GM12878 (cell line): Measurements from ENCODE around the gene PDE1C. TPM values are rescaled to one million over a fixed set of nuclear protein-coding genes. Genes with fewer than 3 reads are reported as not detected.

ENCODE experiments used
- ATAC-seq: fragments of 200-7000 bp; cut with Tn5 transposase; 3 replicates; pipeline ENCODE4 v1.9.1; 2020; ENCODE audit warnings: mild to moderate bottlenecking, moderate library complexity
- BruUV-seq: library from RNA; stranded (reverse); fragments of 400-500 nt; replicated peaks from 2 replicates; lab custom pipeline; 2021; lab: Mats Ljungman, UMichigan
- CTCF ChIA-PET: fragments of 300-600 bp; sonication (Branson Sonifier 250); formaldehyde crosslinking; extraction: SDS; loops from one replicate; lab custom pipeline; 2021; ENCODE audit warnings: inconsistent platforms; lab: Yijun Ruan, JAX
- POLR2A ChIA-PET: fragments of 350-600 bp; formaldehyde crosslinking; extraction: SDS; loops from one replicate; lab custom pipeline; 2021; ENCODE audit warnings: inconsistent platforms; lab: Charles Lee
- RAD21 ChIA-PET: fragments of 300-600 bp; sonication (Branson Sonifier 250); formaldehyde crosslinking; loops from one replicate; lab custom pipeline; 2023; ENCODE audit warnings: antibody characterized with exemption; ENCODE audit not compliant: unreplicated experiment; lab: Charles Lee
- SMC1A ChIA-PET: fragments of 300-600 bp; sonication (Branson Sonifier 250); formaldehyde crosslinking; loops from one replicate; lab custom pipeline; 2023; ENCODE audit not compliant: unreplicated experiment, uncharacterized antibody; lab: Charles Lee
- DNase-seq: peaks from one replicate; pipeline ENCODE4 v3.0.0-alpha.2; 2011; ENCODE audit warnings: low read depth, low spot score
- FAIRE-seq: peaks from 3 replicates; lab custom pipeline; 2011; peaks lifted over from hg19 to GRCh38; lab: Jason Lieb, UNC
- H2AFZ ChIP-seq: 2 replicates; pipeline ENCODE4 v1.6.0; 2011; ENCODE audit warnings: low read depth, low read length, control low read depth; ENCODE audit not compliant: control insufficient read depth
- H3K27ac ChIP-seq: 2 replicates; pipeline ENCODE4 v1.5.1; 2011; ENCODE audit warnings: control low read depth; ENCODE audit not compliant: control insufficient read depth, insufficient read depth
- H3K27me3 ChIP-seq, 2 experiments: replicated peaks in 1 of 2; 2 replicates each; pipeline versions ENCODE4 v1.6.0 to v1.6.1; 2011; ENCODE audit warnings: low read length in 1 of 2; ENCODE audit not compliant: control insufficient read depth in 2 of 2, insufficient read depth in 2 of 2
- H3K36me3 ChIP-seq, 2 experiments: 2 replicates each; pipeline ENCODE4 v1.5.1; 2011; ENCODE audit warnings: low read length in 1 of 2; ENCODE audit not compliant: control insufficient read depth in 2 of 2, insufficient read depth in 2 of 2
- H3K4me1 ChIP-seq: 2 replicates; pipeline ENCODE4 v1.6.1; 2011; ENCODE audit warnings: mild to moderate bottlenecking, low read length, moderate library complexity, mixed read lengths; ENCODE audit not compliant: control insufficient read depth, insufficient read depth
- H3K4me2 ChIP-seq: 2 replicates; pipeline ENCODE4 v1.6.0; 2011; ENCODE audit warnings: control low read depth; ENCODE audit not compliant: control insufficient read depth, insufficient read depth
- H3K4me3 ChIP-seq: fragments of 200-600 bp; sonication (generic); 2 replicates; pipeline ENCODE4 v1.5.1; 2016
- H3K79me2 ChIP-seq: 2 replicates; pipeline ENCODE4 v1.6.0; 2011; ENCODE audit warnings: low read length; ENCODE audit not compliant: control insufficient read depth, insufficient read depth
- H3K9ac ChIP-seq: 2 replicates; pipeline ENCODE4 v1.8.0; 2011; ENCODE audit warnings: low read length, control low read depth, mixed read lengths; ENCODE audit not compliant: control insufficient read depth, insufficient read depth
- H3K9me3 ChIP-seq: replicated peaks from 3 replicates; pipeline ENCODE4 v1.5.1; 2011; ENCODE audit warnings: mild to moderate bottlenecking, low read length; ENCODE audit not compliant: control insufficient read depth, insufficient read depth
- H4K20me1 ChIP-seq: 2 replicates; pipeline ENCODE4 v1.6.0; 2011; ENCODE audit not compliant: control insufficient read depth, insufficient read depth
- BHLHE40 ChIP-seq, 2 experiments: fragments of 450-650 bp in 1 of 2; IDR thresholded peaks; 2 replicates each; pipeline ENCODE4 v1.6.1; 2011 to 2017; ENCODE audit warnings: low read depth in 2 of 2, borderline replicate concordance in 1 of 2, improper control_type of control experiment in 1 of 2, low read length in 1 of 2, mild to moderate bottlenecking in 1 of 2
- EZH2 ChIP-seq: IDR thresholded peaks from 2 replicates; pipeline ENCODE4 v1.6.1; 2012; ENCODE audit warnings: low read depth, mild to moderate bottlenecking, control low read depth, inconsistent platforms, low read length, borderline replicate concordance; ENCODE audit not compliant: control insufficient read depth
- MEF2B ChIP-seq: fragments of 450-650 bp; IDR thresholded peaks from 2 replicates; pipeline ENCODE4 v1.6.1; 2018; ENCODE audit warnings: mild to moderate bottlenecking, moderate library complexity; ENCODE audit not compliant: partially characterized antibody, poor library complexity, severe bottlenecking
- SREBF1 ChIP-seq: IDR thresholded peaks from 2 replicates; pipeline ENCODE4 v1.6.1; 2012; ENCODE audit warnings: mild to moderate bottlenecking, low read length
- SREBF2 ChIP-seq: IDR thresholded peaks from 2 replicates; pipeline ENCODE4 v1.6.1; 2012; ENCODE audit warnings: mild to moderate bottlenecking, low read length
- YBX1 ChIP-seq: fragments of 450-650 bp; IDR thresholded peaks from 2 replicates; pipeline ENCODE4 v1.6.1; 2016; ENCODE audit warnings: antibody characterized with exemption
- WGBS: methylation state at CpG from one replicate; pipeline ENCODE4 v1.1.6; 2016; ENCODE audit warnings: low lambda C conversion rate; ENCODE audit not compliant: insufficient replicate concordance, insufficient coverage; ENCODE audit errors: missing lambda C conversion rate; 5-methylcytosine and 5-hydroxymethylcytosine counted together
- in situ Hi-C: fragments of 300-500 bp; cut with MboI; formaldehyde crosslinking; loops from 9 replicates; pipeline ENCODE4 v1.14.3; 2018; ENCODE audit warnings: mixed read lengths
- intact Hi-C: fragments of 100-400 bp; cut with micrococcal nuclease; formaldehyde crosslinking; loops from one replicate; pipeline ENCODE4 v1.14.2; 2022; ENCODE audit not compliant: unreplicated experiment
- polyA plus RNA-seq, 11 experiments: library from polyadenylated mRNA; depleted of rRNA in 4 of 11; unstranded in 6 of 11; stranded (reverse) in 5 of 11; fragments of >200 nt; fragmentation: Nextera tagmentation in 4 of 11; fragmentation: Illumina TruSeq in 1 of 11; extraction: Ambion mirVana in 4 of 11; extraction: Trizol in 1 of 11; gene quantifications; 1 replicate in 1 of 11; 2 replicates in 10 of 11; pipeline versions ENCODE4 v1.2.1 to v1.2.3, GENCODE V29; 2011 to 2016; ENCODE audit warnings: inconsistent platforms in 2 of 11, missing spikeins in 2 of 11, low read depth in 1 of 11
- total RNA-seq, 4 experiments: library from RNA; depleted of rRNA in 3 of 4; stranded (reverse); fragments of >200 nt in 3 of 4; fragmentation: Illumina TruSeq in 1 of 4; extraction: Trizol in 1 of 4; gene quantifications; 2 replicates each; pipeline versions ENCODE4 v1.2.1 to v1.2.3, GENCODE V29; 2013 to 2021
- TF ChIP-seq, protein P1 (sequence below): fragments of 450-650 bp; IDR thresholded peaks from 2 replicates; pipeline ENCODE4 v1.6.1; 2017; ENCODE audit warnings: mild to moderate bottlenecking
- TF ChIP-seq, protein P2 (sequence below): fragments of 450-650 bp; formaldehyde crosslinking; IDR thresholded peaks from 2 replicates; pipeline ENCODE4 v1.5.0; 2022; ENCODE audit warnings: mild to moderate bottlenecking, missing genetic modification characterization

The PDE1C gene
- total and polyA plus RNA-seq, 10 of the 15 experiments (the other 5 are each of a cell fraction or from before 2014, with no cell fraction given) = 0.29 to 2.3 (median 0.70) TPM

DNA sequence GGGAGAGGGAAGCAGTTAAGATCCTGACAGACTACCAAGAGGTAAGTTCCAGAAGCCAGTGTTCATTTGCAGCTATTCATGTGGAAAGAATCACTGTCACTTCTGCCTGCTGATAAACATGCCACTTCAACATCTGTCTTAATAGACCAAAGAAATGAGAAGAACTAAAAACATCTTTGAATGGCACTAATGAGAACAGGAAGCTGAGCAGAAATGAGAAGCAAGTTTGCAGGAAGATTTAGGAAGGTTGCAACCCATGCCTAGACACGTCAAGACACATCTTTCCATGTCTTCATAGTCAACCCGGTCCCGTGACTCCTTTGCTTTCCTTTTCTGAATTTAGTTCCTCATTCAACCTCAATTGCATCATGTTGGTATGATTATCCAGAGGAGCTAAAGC lies 180.0 kb downstream of the PDE1C start:
- Histone ChIP-seq H3K27ac (no peak overlapping the region), H3K79me2 (no peaks in the 10 kb centered on the region), H3K27me3 (no peaks in the 10 kb centered on the region), H3K36me3 (no peaks in the 10 kb centered on the region), H4K20me1 (no peaks in the 10 kb centered on the region), H3K4me3 (no peak overlapping the region), H3K4me2 (no peak overlapping the region), H3K9ac (no peak overlapping the region), H2AFZ (no peak overlapping the region), H3K9me3 (peaks cover 8% of the 10 kb centered on the region; the same call in 2 of the 3 replicates), H3K4me1 (peaks cover 25% of the 10 kb centered on the region)
- ChIA-PET RAD21 (interaction anchor here (1.1 kb wide), 1 partner anchor 16 kb away, joined by 3 read pairs; no protein-coding TSS in a partner anchor), POLR2A (no interaction called here), SMC1A (interaction anchor here (0.6 to 6.4 kb wide), 5 partner anchors 13 to 276 kb away, joined by 3 to 66 read pairs (median 4); no protein-coding TSS in a partner anchor), CTCF (interaction anchor here (0.9 to 1.4 kb wide), 4 partner anchors 12 to 160 kb away, joined by 3 to 4 read pairs (median 4); no protein-coding TSS in a partner anchor)
- in situ Hi-C loops = no loop called here
- ATAC-seq (no peak), FAIRE-seq (no peak), DNase-seq (peak; percentile 39)
- TF ChIP-seq BHLHE40 (IDR thresholded peaks at IDR 0.05; ENCODE audit: borderline replicate concordance in 1 of 2, low read depth in 2 of 2, low read length in 1 of 2) = peak in 1 of 2 experiments; percentile 19; a peak in 1 of 4 replicates
- TF ChIP-seq, protein P1, sequence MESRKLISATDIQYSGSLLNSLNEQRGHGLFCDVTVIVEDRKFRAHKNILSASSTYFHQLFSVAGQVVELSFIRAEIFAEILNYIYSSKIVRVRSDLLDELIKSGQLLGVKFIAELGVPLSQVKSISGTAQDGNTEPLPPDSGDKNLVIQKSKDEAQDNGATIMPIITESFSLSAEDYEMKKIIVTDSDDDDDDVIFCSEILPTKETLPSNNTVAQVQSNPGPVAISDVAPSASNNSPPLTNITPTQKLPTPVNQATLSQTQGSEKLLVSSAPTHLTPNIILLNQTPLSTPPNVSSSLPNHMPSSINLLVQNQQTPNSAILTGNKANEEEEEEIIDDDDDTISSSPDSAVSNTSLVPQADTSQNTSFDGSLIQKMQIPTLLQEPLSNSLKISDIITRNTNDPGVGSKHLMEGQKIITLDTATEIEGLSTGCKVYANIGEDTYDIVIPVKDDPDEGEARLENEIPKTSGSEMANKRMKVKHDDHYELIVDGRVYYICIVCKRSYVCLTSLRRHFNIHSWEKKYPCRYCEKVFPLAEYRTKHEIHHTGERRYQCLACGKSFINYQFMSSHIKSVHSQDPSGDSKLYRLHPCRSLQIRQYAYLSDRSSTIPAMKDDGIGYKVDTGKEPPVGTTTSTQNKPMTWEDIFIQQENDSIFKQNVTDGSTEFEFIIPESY = no peak
- 0% methylated on average over 3 of the region's 3 CpGs for WGBS
- no TSS peak for BruUV-seq
- intact Hi-C loops = loop anchor here (5.0 kb wide), 1 partner anchor 63 kb away; no protein-coding TSS in a partner anchor

DNA sequence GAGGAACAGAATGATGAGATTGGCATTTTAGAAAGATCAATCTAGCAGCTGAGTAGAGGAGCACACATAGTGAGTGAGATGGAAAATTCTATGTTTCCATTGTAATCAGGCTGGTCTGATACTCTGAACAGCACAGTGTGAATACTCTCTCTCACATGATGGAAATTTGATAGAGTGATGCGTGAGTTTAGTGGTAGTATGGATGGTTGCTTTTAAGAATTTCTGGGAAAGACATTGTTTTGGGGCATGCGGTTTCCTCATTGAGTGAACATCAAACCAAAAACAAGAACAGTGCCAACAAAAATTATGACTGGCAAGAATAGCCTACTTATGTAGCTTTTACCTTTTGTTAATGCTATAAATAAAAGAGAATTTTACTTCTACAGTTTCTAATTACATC lies 183.2 kb downstream of the PDE1C start:
- Histone ChIP-seq H3K27ac (no peak overlapping the region), H3K36me3 (no peaks in the 10 kb centered on the region), H3K4me1 (peaks cover 16% of the 10 kb centered on the region), H3K9me3 (peaks cover 3% of the 10 kb centered on the region; the same call in 2 of the 3 replicates), H3K9ac (no peak overlapping the region), H3K79me2 (no peaks in the 10 kb centered on the region), H4K20me1 (no peaks in the 10 kb centered on the region), H3K4me2 (no peak overlapping the region), H2AFZ (no peak overlapping the region), H3K4me3 (no peak overlapping the region), H3K27me3 (no peaks in the 10 kb centered on the region)
- RAD21 ChIA-PET = no interaction called here
- SMC1A ChIA-PET = interaction anchor here (1.1 kb wide), 1 partner anchor 57 kb away, joined by 3 read pairs; no protein-coding TSS in a partner anchor
- CTCF ChIA-PET = no interaction called here
- in situ Hi-C loops (no loop called here), intact Hi-C loops (no loop called here)
- BruUV-seq = no TSS peak
- ATAC-seq (no peak), FAIRE-seq (no peak), DNase-seq (no peak)
- WGBS = 48% methylated on average over 2 of the region's 2 CpGs
- POLR2A ChIA-PET = no interaction called here
- TF ChIP-seq MEF2B (no peak), SREBF2 (no peak), YBX1 (no peak), SREBF1 (no peak), EZH2 (no peak)
- TF ChIP-seq, protein P2, sequence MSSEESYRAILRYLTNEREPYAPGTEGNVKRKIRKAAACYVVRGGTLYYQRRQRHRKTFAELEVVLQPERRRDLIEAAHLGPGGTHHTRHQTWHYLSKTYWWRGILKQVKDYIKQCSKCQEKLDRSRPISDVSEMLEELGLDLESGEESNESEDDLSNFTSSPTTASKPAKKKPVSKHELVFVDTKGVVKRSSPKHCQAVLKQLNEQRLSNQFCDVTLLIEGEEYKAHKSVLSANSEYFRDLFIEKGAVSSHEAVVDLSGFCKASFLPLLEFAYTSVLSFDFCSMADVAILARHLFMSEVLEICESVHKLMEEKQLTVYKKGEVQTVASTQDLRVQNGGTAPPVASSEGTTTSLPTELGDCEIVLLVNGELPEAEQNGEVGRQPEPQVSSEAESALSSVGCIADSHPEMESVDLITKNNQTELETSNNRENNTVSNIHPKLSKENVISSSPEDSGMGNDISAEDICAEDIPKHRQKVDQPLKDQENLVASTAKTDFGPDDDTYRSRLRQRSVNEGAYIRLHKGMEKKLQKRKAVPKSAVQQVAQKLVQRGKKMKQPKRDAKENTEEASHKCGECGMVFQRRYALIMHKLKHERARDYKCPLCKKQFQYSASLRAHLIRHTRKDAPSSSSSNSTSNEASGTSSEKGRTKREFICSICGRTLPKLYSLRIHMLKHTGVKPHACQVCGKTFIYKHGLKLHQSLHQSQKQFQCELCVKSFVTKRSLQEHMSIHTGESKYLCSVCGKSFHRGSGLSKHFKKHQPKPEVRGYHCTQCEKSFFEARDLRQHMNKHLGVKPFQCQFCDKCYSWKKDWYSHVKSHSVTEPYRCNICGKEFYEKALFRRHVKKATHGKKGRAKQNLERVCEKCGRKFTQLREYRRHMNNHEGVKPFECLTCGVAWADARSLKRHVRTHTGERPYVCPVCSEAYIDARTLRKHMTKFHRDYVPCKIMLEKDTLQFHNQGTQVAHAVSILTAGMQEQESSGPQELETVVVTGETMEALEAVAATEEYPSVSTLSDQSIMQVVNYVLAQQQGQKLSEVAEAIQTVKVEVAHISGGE = no peak
